ENCODE data around the gene ZNF414. TPM values are rescaled to one million over a fixed set of nuclear protein-coding genes. Genes with fewer than 3 reads are reported as not detected.

ZNF414 gene
- total RNA-seq, 1 experiment from 2014 or later: 6.8 TPM

- no peak for DNase-seq (ENCODE audit: low read depth)
Measured at GRCh38 chr19:8463365-8463764, 50.6 kb downstream of the ZNF414 start.

DNA sequence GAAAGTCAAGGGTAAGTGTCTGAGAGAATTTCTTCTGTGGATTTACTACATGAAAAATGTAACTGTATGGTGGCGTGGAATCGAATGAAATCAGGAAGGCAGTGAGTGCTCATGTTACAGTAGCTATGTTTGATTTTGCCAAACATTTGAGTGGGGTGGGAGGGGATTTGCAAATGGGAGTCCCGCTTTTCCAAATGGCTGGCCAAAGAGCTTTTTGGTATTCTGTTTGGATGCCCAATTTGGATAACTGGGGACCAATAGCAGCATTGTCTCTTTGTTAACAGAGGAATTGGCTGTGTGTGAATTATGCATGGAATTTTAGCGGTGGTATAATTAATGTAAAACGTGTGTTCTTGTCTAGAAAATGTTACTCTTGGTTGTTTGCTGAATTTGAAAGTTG is 51.4 kb downstream of the ZNF414 start:
- no peak for DNase-seq (ENCODE audit: low read depth)

GRCh38 chr19:8461891-8462290 is 52.1 kb downstream of the ZNF414 start:
- DNase-seq (ENCODE audit: low read depth): no peak

DNA sequence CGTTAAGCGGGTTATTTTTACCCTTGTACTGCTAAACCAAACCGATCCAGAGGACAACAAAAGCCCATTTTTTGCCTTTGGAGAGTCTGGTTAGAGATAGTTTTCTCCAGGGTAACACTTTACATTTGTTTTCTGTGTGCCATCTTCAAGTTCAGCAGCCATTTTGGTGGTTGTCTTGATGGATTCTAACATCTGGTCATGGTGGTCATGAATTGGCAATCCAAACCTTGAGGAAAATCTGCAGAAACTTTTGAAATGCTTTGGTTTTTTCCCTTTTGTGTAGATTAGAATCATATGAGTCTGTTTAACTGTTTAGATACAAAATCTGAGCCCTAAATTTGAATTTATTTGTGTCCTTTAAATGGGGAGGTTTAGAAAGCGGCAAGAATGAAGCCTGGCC is 52.6 kb downstream of the ZNF414 start:
- DNase-seq (ENCODE audit: low read depth): no peak

DNA sequence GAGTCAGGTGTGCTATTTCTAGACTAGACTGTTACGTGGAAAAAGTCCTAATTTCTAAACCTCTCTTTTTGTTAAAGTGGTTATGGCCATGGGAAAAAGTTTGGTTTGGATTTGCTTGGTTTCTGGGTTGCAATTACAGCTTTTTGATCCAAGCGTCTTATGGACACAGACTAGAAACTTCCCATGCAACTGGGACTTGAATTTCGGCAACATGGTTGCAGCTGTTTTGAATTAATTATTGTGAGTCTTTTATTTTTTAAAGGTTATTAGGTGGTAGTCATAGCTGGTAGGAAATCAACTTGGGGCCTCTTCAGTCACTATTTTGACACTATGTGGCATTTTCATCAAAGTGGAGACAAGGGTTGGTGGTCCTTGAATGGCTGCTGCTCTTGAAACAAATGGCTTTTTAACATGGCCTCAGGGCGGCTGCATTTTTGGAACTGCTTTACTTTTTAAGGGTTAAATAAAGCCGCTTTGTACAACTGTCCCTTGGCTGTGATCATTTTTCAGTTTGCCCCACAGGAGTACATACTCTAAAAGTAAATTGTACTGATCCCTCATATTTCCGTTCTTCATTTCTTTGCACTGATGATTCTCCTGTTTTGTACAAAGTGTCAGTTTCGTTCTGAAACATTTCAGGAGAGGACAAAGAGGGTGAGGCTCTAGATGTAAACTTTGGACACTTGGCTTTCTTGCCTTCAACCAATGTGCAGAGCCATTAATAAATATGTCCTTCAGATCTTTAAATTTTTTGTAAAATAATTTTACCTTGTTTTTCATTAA is 53.3 kb downstream of the ZNF414 start:
- no peak for DNase-seq (ENCODE audit: low read depth)

Other genes with a start within 250 kb of the ZNF414 start
- 108 TPM in 2 replicates for gene CD320, start 205.8 kb downstream of the ZNF414 start, total RNA-seq (2014; rRNA removed; shearing (Covaris generic))
- gene NDUFA7, start 192.8 kb downstream of the ZNF414 start, total RNA-seq (2014; rRNA removed; shearing (Covaris generic)): 17.0 and 22.6 TPM in 2 replicates
- 153 and 281 TPM in 2 replicates for gene RPS28, start 192.7 kb downstream of the ZNF414 start, total RNA-seq (2014; rRNA removed; shearing (Covaris generic))
- gene KANK3, start 170.9 kb downstream of the ZNF414 start, total RNA-seq (2014; rRNA removed; shearing (Covaris generic)): 0.40 TPM in 1 of 2 replicates, not detected in the other
- 0.86 TPM in 1 of 2 replicates, not detected in the other for gene ANGPTL4, start 150.0 kb downstream of the ZNF414 start, total RNA-seq (2014; rRNA removed; shearing (Covaris generic))
- 3.5 and 9.0 TPM in 2 replicates for gene RAB11B, start 123.8 kb downstream of the ZNF414 start, total RNA-seq (2014; rRNA removed; shearing (Covaris generic))
- gene MARCHF2, start 100.9 kb downstream of the ZNF414 start, total RNA-seq (2014; rRNA removed; shearing (Covaris generic)): 12.3 and 17.8 TPM in 2 replicates
- gene HNRNPM, start 69.2 kb downstream of the ZNF414 start, total RNA-seq (2014; rRNA removed; shearing (Covaris generic)): 140 and 162 TPM in 2 replicates
- gene PRAM1, start 11.5 kb downstream of the ZNF414 start, total RNA-seq (2014; rRNA removed; shearing (Covaris generic)): not detected in 2 replicates
- gene MYO1F, start 63.3 kb upstream of the ZNF414 start, total RNA-seq (2014; rRNA removed; shearing (Covaris generic)): 0.24 TPM in 1 of 2 replicates, not detected in the other
- 3.1 and 6.6 TPM in 2 replicates for gene ADAMTS10, start 96.5 kb upstream of the ZNF414 start, total RNA-seq (2014; rRNA removed; shearing (Covaris generic))
- gene NFILZ, start 116.5 kb upstream of the ZNF414 start, total RNA-seq (2014; rRNA removed; shearing (Covaris generic)): not detected in 2 replicates
- gene ACTL9, start 184.6 kb upstream of the ZNF414 start, total RNA-seq (2014; rRNA removed; shearing (Covaris generic)): not detected in 2 replicates
- not detected in 2 replicates for gene OR2Z1, start 207.5 kb upstream of the ZNF414 start, total RNA-seq (2014; rRNA removed; shearing (Covaris generic))

Data from Daoy (cell line).